Limb (tissue), 2 donors: ENCODE results near the gene SPINK8.
A peak's percentile ranks its signal among the peaks of the same experiment; 100 is the strongest.
"Not testable (repeated sequence)": the region's sequence is repeated elsewhere in the genome, so short reads cannot be mapped to it uniquely, and the experiment has no call there.

Experiments
- DNase-seq, 2 donors: peaks; one replicate each; pipeline ENCODE4 v3.0.0-alpha.2; 2016; ENCODE audit errors: extremely low spot score in 2 of 2

Gene SPINK8

DNA sequence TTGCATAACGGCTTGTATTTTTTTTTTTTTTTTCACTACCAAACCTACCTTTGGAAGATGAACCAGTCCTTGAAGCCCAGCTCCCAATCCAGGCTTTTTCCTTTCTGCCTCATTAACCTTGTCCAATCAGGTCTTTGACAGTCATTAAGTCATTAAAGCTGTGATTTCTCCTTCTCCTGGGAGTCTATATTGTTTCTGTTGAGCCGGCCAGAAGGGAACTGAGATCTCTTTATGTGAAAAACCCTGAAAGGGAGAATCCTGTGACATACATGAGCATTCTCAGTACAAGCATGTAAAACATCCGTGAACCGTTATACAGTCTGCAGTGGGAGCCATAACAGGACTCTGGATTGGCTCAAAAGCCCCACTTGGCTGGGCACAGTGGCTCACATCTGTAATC lies 52.6 kb downstream of the SPINK8 start:
- no peak for DNase-seq

DNA sequence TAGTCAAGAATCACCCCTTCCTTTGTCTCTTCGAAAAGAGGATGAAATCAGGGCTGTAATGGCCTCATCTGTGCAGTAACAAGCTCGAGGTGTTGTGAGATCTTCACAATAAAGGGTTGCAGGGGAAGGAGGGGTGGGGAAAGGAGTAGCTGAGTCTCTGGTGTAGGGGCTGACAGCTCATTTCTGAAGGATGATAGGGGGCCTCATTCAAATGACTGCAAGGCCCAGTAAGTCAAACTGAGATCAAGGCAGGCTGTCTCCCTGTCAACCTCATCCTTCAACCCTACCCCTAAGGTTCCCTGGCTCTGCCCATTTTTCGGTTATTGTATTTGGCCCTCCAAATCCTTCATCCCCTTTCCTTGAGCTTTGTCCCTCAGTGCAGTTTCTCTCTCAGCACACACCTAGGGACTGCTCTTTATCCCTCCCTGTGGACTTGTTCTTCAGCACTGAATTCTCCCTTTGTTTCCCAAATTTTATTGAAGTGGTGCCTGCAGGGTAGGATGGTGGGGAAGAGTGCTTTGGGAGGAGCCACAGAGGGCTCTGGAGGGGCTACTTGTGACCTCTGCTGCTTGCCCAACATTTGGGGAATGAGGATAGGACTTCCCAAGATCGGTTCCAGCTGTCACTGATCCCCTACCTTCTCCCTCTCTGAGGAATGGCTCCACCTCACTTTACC lies 54.4 kb downstream of the SPINK8 start:
- DNase-seq, result no peak

DNA sequence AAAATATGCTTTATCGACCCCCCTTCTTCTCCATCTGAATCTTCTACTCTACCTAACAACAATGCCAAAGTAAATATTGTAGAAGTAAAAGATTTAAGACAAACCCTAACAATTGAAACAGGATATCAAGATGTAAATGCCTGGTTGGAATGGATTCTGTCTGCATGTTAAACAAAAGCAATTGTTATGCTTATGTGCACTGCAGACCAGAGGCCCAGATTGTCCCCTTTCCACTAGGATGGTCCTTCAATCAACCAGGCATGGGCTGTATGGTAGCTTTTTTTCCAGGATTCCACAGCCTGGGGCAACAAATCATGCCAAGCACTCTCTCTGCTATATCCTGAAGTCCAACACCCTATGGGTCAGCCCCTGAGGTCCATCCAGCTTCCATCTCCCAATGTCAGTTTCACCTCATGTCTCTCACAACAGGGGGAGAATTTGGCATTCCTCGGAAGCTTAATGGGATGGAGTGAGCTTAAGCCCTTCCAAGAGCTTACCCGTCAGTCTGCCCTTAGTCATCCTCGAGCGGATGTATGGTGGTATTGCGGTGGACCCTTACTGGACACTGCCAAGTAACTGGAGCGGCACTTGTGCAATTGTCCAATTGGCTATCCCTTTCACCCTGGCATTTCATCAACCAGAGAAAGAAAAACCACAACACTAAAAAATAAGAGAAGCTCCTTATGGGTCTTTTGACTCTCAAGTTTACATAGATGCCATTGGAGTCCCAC lies 56.4 kb downstream of the SPINK8 start:
- DNase-seq, result no peak

DNA sequence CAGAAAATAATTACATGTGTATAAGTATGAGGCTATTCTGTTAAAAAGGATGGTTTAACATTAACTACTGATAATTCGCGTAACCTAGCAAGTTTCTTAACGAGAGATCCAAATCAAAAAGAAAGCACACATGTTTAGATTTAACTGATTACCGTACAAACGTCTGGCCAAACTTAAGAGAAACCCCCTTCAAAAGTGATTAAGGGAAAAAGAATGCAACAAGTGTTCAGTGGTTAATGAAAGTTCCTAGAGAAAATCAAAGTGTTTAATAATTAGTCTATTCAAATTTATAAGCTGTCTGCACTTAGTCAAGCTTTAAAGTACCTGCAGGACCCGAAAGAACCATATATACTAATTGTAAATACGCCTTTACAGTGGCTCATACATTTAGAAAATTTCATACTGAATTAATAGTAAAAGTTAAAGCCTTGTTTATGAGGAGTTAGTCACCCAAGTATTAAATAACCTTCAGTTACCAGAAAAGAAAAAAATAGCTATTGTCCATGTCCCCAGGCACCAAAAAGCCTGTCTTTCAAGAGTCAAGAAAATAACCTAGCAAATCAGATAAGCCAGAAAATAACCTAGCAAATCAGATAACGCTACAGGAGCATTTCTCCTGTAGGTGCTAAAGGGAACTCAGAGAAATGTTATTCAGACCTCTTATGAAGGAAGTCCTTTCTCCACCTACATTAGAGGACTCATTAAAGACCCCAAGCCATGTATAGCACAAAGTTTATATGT lies 58.0 kb downstream of the SPINK8 start:
- DNase-seq, result no peak

DNA sequence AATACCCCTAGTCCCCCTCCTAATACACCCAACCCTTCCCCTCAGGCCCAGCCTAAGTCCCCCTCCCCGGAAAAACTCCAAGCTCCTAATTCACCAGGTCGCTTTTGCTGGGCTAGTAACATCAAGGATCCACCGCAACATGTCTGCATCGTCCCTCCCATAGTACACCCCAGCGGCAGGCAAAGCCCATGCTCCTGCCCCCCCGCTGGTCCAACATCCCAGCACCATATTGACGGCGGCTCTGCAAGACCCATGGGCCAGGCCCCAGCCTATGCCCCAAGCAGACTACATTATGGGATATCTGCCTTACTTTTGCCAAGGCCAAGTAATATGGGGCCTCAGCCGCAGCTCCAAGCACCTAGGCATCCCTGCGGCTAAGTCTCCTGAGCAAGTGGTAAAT lies 59.0 kb downstream of the SPINK8 start:
- DNase-seq, result no peak

DNA sequence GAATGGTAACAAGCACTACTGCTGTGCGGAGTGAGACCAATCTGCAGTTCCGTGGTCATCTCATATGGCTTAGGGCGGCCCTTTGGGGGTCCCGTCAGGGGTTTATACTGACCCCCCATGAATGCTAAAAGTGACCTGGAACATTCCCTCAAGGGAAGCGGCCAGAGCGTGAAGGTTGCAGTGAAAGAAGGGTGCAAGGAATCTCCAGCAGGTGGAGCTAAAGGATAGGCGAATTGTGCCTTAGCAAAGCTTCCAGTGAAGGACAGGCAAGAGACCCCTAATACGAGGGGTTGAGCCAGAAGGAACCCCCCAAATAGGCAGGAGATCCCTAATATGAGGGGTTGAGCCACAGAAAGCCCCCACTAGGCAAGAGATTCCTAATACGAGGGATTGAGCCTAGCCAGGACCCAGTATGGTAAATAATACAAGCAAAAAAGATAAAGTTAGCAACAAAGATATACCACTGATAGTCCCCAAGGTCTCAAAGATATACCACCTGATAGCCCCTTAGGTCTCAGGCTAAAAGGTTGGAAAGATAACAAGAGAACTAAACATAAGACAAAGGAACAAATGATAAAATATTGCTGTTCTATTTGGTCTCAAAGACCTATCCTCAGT lies 59.8 kb downstream of the SPINK8 start:
- peak; percentile 66 to 68 for DNase-seq

DNA sequence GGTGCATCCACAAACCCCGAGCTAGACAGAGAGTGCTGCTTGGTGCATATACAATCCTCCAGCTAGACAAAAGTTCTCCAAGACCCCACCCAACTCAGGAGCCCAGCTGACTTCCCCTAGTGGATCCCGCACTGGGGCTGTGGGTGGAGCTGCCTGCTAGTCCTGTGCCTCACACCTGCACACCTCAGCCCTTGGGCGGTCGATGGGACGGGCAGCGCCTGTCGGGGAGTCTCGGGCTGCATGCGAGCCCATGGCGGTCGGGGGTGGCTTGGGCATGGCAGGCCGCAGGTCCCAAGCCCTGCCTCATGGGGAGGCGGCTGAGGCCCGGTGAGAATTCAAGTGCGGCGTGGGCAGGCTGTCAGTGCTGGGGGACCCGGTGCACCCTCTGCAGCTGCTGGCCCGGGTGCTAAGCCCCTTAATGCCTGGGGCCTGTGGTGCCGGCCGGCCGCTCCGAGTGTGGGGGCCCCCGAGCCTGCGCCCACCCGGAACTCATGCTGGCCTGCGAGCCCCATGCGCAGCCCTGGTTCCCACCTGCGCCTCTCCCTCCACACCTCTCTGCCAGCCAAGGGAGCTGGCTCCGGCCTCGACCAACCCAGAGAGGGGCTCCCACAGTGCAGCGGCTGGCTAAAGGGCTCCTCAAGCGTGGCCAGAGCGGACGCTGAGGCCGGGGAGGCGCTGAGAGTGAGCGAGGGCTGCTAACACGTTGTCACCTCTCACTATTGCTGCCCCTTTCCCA lies 61.5 kb downstream of the SPINK8 start:
- DNase-seq, result no peak

DNA sequence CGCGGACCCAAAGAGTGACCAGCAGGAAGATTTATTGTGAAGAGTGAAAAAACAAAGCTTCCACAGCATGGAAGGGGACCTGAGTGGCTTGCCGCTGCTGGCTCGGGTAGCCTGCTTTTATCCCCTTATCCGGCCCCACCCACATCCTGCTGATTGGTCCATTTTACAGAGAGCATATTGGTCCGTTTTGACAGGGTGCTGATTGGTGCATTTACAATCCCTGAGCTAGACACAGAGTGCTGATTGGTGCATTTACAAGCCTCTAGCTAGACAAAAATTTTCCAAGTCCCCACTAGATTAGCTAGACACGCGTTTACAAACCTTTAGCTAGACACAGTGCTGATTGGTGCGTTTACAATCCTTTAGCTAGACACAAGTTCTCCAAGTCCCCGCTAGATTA lies 62.2 kb downstream of the SPINK8 start:
- DNase-seq, result not testable (repeated sequence)

DNA sequence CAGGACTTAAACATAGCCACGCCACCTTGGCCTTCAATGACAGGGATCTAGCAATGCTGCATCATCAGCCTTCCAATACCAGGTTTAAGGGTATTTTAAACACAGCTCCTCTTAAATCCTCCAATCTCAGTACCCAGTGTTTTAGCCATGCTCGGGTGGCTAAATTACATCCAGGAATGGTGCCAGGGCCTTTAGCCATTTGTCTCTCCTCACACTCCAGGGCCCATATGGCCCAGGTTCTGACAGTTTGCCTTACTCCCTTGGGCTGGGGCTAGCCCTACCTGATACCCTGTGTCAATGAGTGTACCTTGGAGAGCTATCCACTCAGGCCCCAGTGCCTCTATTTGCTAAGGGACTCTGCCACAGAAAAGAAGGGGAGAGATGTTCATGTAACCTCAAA lies 63.2 kb downstream of the SPINK8 start:
- no peak for DNase-seq

DNA sequence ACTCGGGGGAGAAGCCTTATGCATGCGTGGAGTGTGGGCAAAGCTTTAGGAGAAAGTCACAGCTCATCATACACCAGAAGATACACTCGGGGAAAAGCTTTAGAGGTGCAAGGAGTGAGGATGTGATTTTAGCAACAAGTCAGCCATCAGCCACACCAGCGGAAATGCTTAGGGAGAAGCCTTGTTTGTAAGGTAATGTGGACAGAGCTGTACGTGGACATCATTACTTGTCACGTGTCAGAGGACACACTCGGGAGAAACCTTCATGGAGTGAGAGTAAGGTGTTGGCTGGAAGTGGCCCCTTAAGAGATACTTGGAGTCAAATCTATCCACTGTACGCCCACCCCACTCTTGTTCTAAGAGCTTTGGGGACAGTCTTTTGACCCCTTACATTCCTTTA lies 63.9 kb downstream of the SPINK8 start:
- no peak for DNase-seq

DNA sequence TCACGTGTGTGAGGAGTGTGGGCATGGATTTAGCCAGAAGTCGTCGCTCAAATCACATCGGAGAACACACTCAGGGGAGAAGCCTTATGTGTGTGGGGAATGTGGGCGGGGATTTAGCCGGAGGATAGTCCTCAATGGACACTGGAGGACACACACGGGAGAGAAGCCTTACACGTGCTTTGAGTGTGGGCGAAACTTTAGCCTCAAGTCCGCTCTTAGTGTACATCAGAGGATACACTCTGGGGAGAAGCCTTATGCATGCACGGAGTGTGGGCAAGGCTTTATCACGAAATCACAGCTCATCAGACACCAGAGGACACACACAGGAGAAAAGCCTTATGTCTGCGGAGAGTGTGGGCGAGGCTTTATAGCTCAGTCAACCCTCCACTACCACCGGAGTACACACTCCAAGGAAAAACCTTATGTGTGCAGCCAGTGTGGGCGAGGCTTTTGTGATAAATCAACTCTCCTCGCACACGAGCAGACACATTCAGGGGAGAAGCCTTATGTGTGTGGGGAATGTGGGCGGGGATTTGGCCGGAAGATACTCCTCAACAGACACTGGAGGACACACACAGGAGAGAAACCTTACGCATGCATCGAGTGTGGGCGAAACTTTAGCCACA lies 64.4 kb downstream of the SPINK8 start:
- no peak for DNase-seq

DNA sequence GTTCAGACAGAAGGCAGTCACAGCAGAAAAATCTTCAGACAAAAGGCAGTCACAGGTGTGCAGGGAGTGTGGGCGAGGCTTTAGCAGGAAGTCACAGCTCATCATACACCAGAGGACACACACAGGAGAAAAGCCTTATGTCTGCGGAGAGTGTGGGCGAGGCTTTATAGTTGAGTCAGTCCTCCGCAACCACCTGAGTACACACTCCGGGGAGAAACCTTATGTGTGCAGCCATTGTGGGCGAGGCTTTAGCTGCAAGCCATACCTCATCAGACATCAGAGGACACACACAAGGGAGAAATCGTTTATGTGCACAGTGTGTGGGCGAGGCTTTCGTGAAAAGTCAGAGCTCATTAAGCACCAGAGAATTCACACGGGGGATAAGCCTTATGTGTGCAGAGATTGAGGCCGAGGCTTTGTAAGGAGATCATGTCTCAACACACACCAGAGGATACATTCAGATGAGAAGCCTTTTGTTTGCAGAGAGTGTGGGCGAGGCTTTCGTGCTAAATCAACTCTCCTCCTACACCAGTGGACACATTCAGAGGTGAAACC lies 65.0 kb downstream of the SPINK8 start:
- DNase-seq, result no peak

DNA sequence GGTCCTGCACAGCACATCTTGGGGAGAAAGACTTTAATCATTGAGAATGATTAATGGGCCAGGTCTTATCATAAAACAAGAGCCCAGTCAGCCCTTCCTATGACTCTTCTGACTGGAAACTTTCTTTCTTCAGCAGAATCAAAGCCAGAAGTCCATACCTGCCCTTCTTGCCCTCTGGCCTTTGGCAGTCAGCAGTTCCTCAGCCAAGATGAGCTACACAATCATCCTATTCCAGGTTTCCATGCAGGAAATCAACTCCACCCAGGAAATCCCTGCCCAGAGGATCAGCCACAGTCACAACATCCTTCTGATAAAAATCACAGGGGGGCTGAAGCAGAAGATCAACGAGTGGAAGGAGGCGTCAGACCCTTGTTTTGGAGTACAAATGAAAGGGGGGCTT lies 65.7 kb downstream of the SPINK8 start:
- DNase-seq, result no peak

DNA sequence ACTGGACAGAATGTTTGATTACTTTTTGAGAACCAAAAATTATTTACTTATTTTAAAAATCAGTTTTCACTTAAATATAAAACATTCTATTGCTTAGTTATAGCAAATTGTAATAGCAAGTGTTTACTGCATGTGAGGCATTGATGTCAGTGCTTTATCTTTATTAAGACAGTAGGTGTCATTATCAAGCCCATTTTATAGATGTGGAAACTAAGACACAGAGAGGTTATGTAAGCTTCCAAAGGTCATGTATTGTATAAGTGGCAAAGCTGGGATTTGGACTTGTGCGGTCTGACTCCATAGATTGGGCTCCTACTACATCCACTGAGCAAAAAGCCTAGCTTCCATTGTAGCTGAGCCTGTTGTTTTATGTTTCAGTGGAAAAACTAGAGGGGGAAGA lies 74.9 kb downstream of the SPINK8 start:
- no peak for DNase-seq
